IMR-90 (cell line): ENCODE measurements around the gene ADAMTS3. TPM values are rescaled to one million over a fixed set of nuclear protein-coding genes. Genes with fewer than 3 reads are reported as not detected.

Experiments used
- ATAC-seq: fragments of 200-7000 bp; cut with Tn5 transposase; 2 replicates; pipeline ENCODE4 v1.9.1; 2020; ENCODE audit warnings: low read depth, mild to moderate bottlenecking, moderate library complexity
- BruUV-seq: library from RNA; stranded (reverse); fragments of 400-500 nt; replicated peaks from 2 replicates; lab custom pipeline; 2021; lab: Mats Ljungman, UMichigan
- CTCF ChIA-PET: fragments of 300-600 bp; formaldehyde crosslinking; extraction: SDS; loops from one replicate; lab custom pipeline; 2021; ENCODE audit warnings: antibody characterized with exemption; lab: Yijun Ruan, JAX
- POLR2A ChIA-PET: fragments of 300-600 bp; sonication (Branson Sonifier 250); formaldehyde crosslinking; loops from one replicate; lab custom pipeline; 2022; ENCODE audit warnings: antibody characterized with exemption; ENCODE audit not compliant: unreplicated experiment; lab: Charles Lee
- DNase-seq: peaks from one replicate; pipeline ENCODE4 v3.0.0; 2013
- H2AFZ ChIP-seq: replicated peaks from 2 replicates; pipeline ENCODE3; 2013; ENCODE audit warnings: low read length, mild to moderate bottlenecking; ENCODE audit not compliant: poor library complexity
- H2AK5ac ChIP-seq: 2 replicates; pipeline ENCODE4 v1.6.1; 2013; ENCODE audit warnings: low read depth, low read length, inconsistent platforms
- H2AK9ac ChIP-seq: replicated peaks from 2 replicates; pipeline ENCODE3; 2013; ENCODE audit warnings: mild to moderate bottlenecking, low read depth, low read length, moderate library complexity; ENCODE audit not compliant: poor library complexity
- H2BK120ac ChIP-seq: 2 replicates; pipeline ENCODE4 v1.6.1; 2013; ENCODE audit warnings: low read depth, low read length, inconsistent platforms
- H2BK15ac ChIP-seq: 3 replicates; pipeline ENCODE4 v1.6.1; 2013; ENCODE audit warnings: low read depth, low read length, inconsistent platforms
- H2BK20ac ChIP-seq: 2 replicates; pipeline ENCODE4 v1.6.1; 2013; ENCODE audit warnings: low read depth, mild to moderate bottlenecking, inconsistent platforms, low read length, moderate library complexity
- H2BK5ac ChIP-seq: 2 replicates; pipeline ENCODE4 v1.6.1; 2013; ENCODE audit warnings: mild to moderate bottlenecking, low read depth, low read length, inconsistent platforms; ENCODE audit not compliant: poor library complexity, severe bottlenecking
- H3K14ac ChIP-seq: replicated peaks from 2 replicates; pipeline ENCODE4 v1.6.1; 2013; ENCODE audit warnings: low read depth, low read length, inconsistent platforms
- H3K18ac ChIP-seq: 2 replicates; pipeline ENCODE4 v1.6.1; 2013; ENCODE audit warnings: low read depth, low read length, control low read depth
- H3K23ac ChIP-seq: 2 replicates; pipeline ENCODE4 v1.6.1; 2013; ENCODE audit warnings: low read depth, low read length, inconsistent platforms
- H3K27ac ChIP-seq: 2 replicates; pipeline ENCODE4 v1.5.1; 2013; ENCODE audit warnings: mild to moderate bottlenecking, control low read depth, low read length; ENCODE audit not compliant: insufficient read depth
- H3K27me3 ChIP-seq: 2 replicates; pipeline ENCODE4 v1.6.1; 2013; ENCODE audit warnings: low read length; ENCODE audit not compliant: control insufficient read depth, insufficient read depth
- H3K36me3 ChIP-seq: 2 replicates; pipeline ENCODE4 v1.6.1; 2013; ENCODE audit warnings: low read length, mixed read lengths; ENCODE audit not compliant: control insufficient read depth, insufficient read depth
- H3K4ac ChIP-seq: 2 replicates; pipeline ENCODE4 v1.6.1; 2013; ENCODE audit warnings: low read depth, low read length, inconsistent platforms
- H3K4me1 ChIP-seq: 2 replicates; pipeline ENCODE4 v1.6.1; 2013; ENCODE audit warnings: low read length, mixed read lengths; ENCODE audit not compliant: control insufficient read depth, insufficient read depth
- H3K4me2 ChIP-seq: 2 replicates; pipeline ENCODE4 v1.6.1; 2013; ENCODE audit warnings: low read depth, mild to moderate bottlenecking, control low read depth, low read length, moderate library complexity
- H3K4me3 ChIP-seq: 2 replicates; pipeline ENCODE4 v1.5.1; 2013; ENCODE audit warnings: low read depth, mild to moderate bottlenecking, control low read depth, low read length, moderate library complexity; ENCODE audit not compliant: insufficient read depth
- H3K56ac ChIP-seq: 2 replicates; pipeline ENCODE4 v1.6.1; 2013; ENCODE audit warnings: low read length, inconsistent platforms; ENCODE audit not compliant: insufficient read depth; ENCODE audit errors: extremely low read depth
- H3K79me1 ChIP-seq, 2 experiments: 2 replicates each; pipeline ENCODE4 v1.6.1; 2013; ENCODE audit warnings: low read length in 2 of 2, inconsistent platforms in 1 of 2, low read depth in 1 of 2
- H3K9ac ChIP-seq: 2 replicates; pipeline ENCODE4 v1.6.1; 2013; ENCODE audit warnings: low read depth, low read length, control low read depth
- H3K9me1 ChIP-seq: 2 replicates; pipeline ENCODE4 v1.6.1; 2013; ENCODE audit warnings: low read length, inconsistent platforms; ENCODE audit not compliant: insufficient read depth
- H3K9me3 ChIP-seq: 2 replicates; pipeline ENCODE4 v1.6.1; 2013; ENCODE audit warnings: low read length; ENCODE audit not compliant: control insufficient read depth, insufficient read depth
- H4K20me1 ChIP-seq: 2 replicates; pipeline ENCODE4 v1.6.1; 2013; ENCODE audit warnings: low read length, inconsistent platforms; ENCODE audit not compliant: insufficient read depth
- H4K5ac ChIP-seq: 2 replicates; pipeline ENCODE4 v1.6.1; 2013; ENCODE audit warnings: mild to moderate bottlenecking, low read depth, low read length, control low read depth
- H4K8ac ChIP-seq, 2 experiments: 2 replicates each; pipeline ENCODE4 v1.6.1; 2013; ENCODE audit warnings: low read depth in 2 of 2, low read length in 2 of 2, control low read depth in 1 of 2, inconsistent platforms in 1 of 2
- H4K91ac ChIP-seq: 2 replicates; pipeline ENCODE4 v1.6.1; 2013; ENCODE audit warnings: low read depth, low read length, inconsistent platforms; ENCODE audit not compliant: insufficient read depth
- CEBPB ChIP-seq: IDR thresholded peaks from 2 replicates; pipeline ENCODE4 v1.6.1; 2012; ENCODE audit warnings: low read depth, low read length, improper control_type of control experiment
- ELK1 ChIP-seq: fragments of 150-350 bp; IDR thresholded peaks from 2 replicates; pipeline ENCODE4 v1.6.1; 2016; ENCODE audit warnings: low read depth, mild to moderate bottlenecking, low read length, moderate library complexity, borderline replicate concordance
- MAFK ChIP-seq: IDR thresholded peaks from 2 replicates; pipeline ENCODE4 v1.6.1; 2012; ENCODE audit warnings: low read depth, low read length, improper control_type of control experiment
- MXI1 ChIP-seq: IDR thresholded peaks from 2 replicates; pipeline ENCODE4 v1.6.1; 2012; ENCODE audit warnings: low read depth, mild to moderate bottlenecking, low read length, moderate library complexity, borderline replicate concordance
- NFE2L2 ChIP-seq: fragments of 150-350 bp; IDR thresholded peaks from 2 replicates; pipeline ENCODE4 v1.6.1; 2016; ENCODE audit warnings: low read depth, mild to moderate bottlenecking, low read length
- SMC3 ChIP-seq: fragments of 150-350 bp; IDR thresholded peaks from 2 replicates; pipeline ENCODE4 v1.6.1; 2016; ENCODE audit warnings: low read depth, mild to moderate bottlenecking, antibody characterized with exemption, low read length, moderate library complexity
- USF2 ChIP-seq: fragments of 150-350 bp; IDR thresholded peaks from 2 replicates; pipeline ENCODE4 v1.6.1; 2017; ENCODE audit warnings: mild to moderate bottlenecking, antibody characterized with exemption, low read length, low read depth
- WGBS, 2 experiments: methylation state at CpG; one replicate each; pipeline versions ENCODE4 v1.1.5 to v1.1.7; 2013; ENCODE audit warnings: missing lambda C conversion rate in 2 of 2; ENCODE audit not compliant: insufficient read length in 1 of 2; ENCODE audit errors: extremely low coverage in 2 of 2; 5-methylcytosine and 5-hydroxymethylcytosine counted together
- dilution Hi-C: fragments of 300-500 bp; cut with HindIII; formaldehyde crosslinking; loops from one replicate; pipeline ENCODE4 v1.14.3; 2018; ENCODE audit warnings: low sequenced_read_pairs; ENCODE audit not compliant: unreplicated experiment
- in situ Hi-C: fragments of 300-500 bp; cut with MboI; formaldehyde crosslinking; loops from 3 replicates; pipeline ENCODE4 v1.14.3; 2019; ENCODE audit warnings: low sequenced_read_pairs, inconsistent platforms, mixed read lengths
- intact Hi-C: fragments of 100-400 bp; cut with micrococcal nuclease; formaldehyde crosslinking; loops from 2 replicates; pipeline ENCODE4 v1.10.0; 2022
- polyA plus RNA-seq, 3 experiments: library from polyadenylated mRNA; depleted of rRNA; stranded (reverse); fragments of >200 nt; gene quantifications; 2 replicates each; pipeline ENCODE4 v1.2.3, GENCODE V29; 2012; ENCODE audit warnings: low replicate concordance in 1 of 3
- total RNA-seq: library from RNA; depleted of rRNA; stranded (reverse); fragments of >200 nt; gene quantifications from 2 replicates; pipeline ENCODE4 v1.2.3, GENCODE V29; 2012

The ADAMTS3 gene
- total and polyA plus RNA-seq, 2 of the 4 experiments (the other 2 are of a cell fraction): 0.68 to 2.9 TPM

GRCh38 chr4:72564789-72565188 lies 4.2 kb downstream of the ADAMTS3 start:
- H3K79me1 ChIP-seq: no peaks in the 10 kb centered on the region
- no peak overlapping the region for H2BK5ac ChIP-seq
- intact Hi-C loops: loop anchor here (5.0 kb wide), 1 partner anchor 252 kb away; no protein-coding TSS in a partner anchor
- no TSS peak for BruUV-seq
- no peak overlapping the region for H4K8ac ChIP-seq
- H3K4me2 ChIP-seq: no peak overlapping the region
- H2AK5ac ChIP-seq: no peak overlapping the region
- no peak overlapping the region for H3K27ac ChIP-seq
- WGBS, 2 experiments: no CpG with 5 or more reads among the region's 2 CpGs
- in situ Hi-C loops: no loop called here
- TF ChIP-seq MAFK (no peak), NFE2L2 (no peak), CEBPB (no peak), ELK1 (no peak), SMC3 (no peak), MXI1 (no peak), USF2 (no peak)
- no peak overlapping the region for H2AFZ ChIP-seq
- no peaks in the 10 kb centered on the region for H3K9me3 ChIP-seq
- H4K20me1 ChIP-seq: no peaks in the 10 kb centered on the region
- H3K27me3 ChIP-seq: no peaks in the 10 kb centered on the region
- DNase-seq (no peak), ATAC-seq (no peak)
- H2BK15ac ChIP-seq: no peak overlapping the region
- H2BK120ac ChIP-seq: no peak overlapping the region
- H3K23ac ChIP-seq: no peak overlapping the region
- no peak overlapping the region for H3K4ac ChIP-seq
- dilution Hi-C loops: no loop called here
- no peaks in the 10 kb centered on the region for H3K9me1 ChIP-seq
- no peaks in the 10 kb centered on the region for H3K36me3 ChIP-seq
- no peak overlapping the region for H3K18ac ChIP-seq
- CTCF ChIA-PET: no interaction called here
- no peak overlapping the region for H3K14ac ChIP-seq
- H4K91ac ChIP-seq: no peak overlapping the region
- H2BK20ac ChIP-seq: no peak overlapping the region
- H2AK9ac ChIP-seq: no peak overlapping the region
- no peak overlapping the region for H3K9ac ChIP-seq
- POLR2A ChIA-PET: no interaction called here
- no peaks in the 10 kb centered on the region; the same call in 1 of the 2 replicates for H3K4me1 ChIP-seq
- no peak overlapping the region for H4K5ac ChIP-seq
- H3K4me3 ChIP-seq: no peak overlapping the region
- H3K56ac ChIP-seq: no peak overlapping the region
